ENCODE measurements around the gene LEKR1.

The LEKR1 gene

GRCh38 chr3:156806698-156807097 is 19.5 kb upstream of the LEKR1 start:
- H3K27me3 ChIP-seq (ENCODE audit: insufficient read depth, low read length): no peaks in the 10 kb centered on the region
- H3K36me3 ChIP-seq (ENCODE audit: insufficient read depth, low read length): peaks cover 6% of the 10 kb centered on the region; the same call in 1 of the 2 replicates
- no peak overlapping the region for H3K27ac ChIP-seq (ENCODE audit: low read depth, low read length)

GRCh38 chr3:156808025-156808424 is 18.1 kb upstream of the LEKR1 start:
- peaks cover 39% of the 10 kb centered on the region for H3K4me1 ChIP-seq (ENCODE audit: control insufficient read depth, insufficient read depth, low read length, unreplicated experiment)
- H2AFZ ChIP-seq (ENCODE audit: low read length, unreplicated experiment): no peak overlapping the region
- peaks cover 2% of the 10 kb centered on the region for H3K79me2 ChIP-seq (ENCODE audit: control insufficient read depth, insufficient read depth, low read length, unreplicated experiment)
- peak overlapping the region; percentile 63 for H3K27ac ChIP-seq (ENCODE audit: low read depth, low read length)
- no peak overlapping the region for H3K4me3 ChIP-seq (ENCODE audit: low read depth, low read length)
- peaks cover 6% of the 10 kb centered on the region; the same call in 1 of the 2 replicates for H3K36me3 ChIP-seq (ENCODE audit: insufficient read depth, low read length)
- H3K27me3 ChIP-seq (ENCODE audit: insufficient read depth, low read length): no peaks in the 10 kb centered on the region

More at GRCh38 chr3:156806698-156807097, 19.5 kb upstream of the LEKR1 start:
- Histone ChIP-seq H3K79me2 (ENCODE audit: control insufficient read depth, insufficient read depth, low read length, unreplicated experiment) (no peaks in the 10 kb centered on the region), H2AFZ (ENCODE audit: low read length, unreplicated experiment) (no peak overlapping the region), H3K4me3 (ENCODE audit: low read depth, low read length) (no peak overlapping the region), H3K4me1 (ENCODE audit: control insufficient read depth, insufficient read depth, low read length, unreplicated experiment) (peaks cover 26% of the 10 kb centered on the region)

DNA sequence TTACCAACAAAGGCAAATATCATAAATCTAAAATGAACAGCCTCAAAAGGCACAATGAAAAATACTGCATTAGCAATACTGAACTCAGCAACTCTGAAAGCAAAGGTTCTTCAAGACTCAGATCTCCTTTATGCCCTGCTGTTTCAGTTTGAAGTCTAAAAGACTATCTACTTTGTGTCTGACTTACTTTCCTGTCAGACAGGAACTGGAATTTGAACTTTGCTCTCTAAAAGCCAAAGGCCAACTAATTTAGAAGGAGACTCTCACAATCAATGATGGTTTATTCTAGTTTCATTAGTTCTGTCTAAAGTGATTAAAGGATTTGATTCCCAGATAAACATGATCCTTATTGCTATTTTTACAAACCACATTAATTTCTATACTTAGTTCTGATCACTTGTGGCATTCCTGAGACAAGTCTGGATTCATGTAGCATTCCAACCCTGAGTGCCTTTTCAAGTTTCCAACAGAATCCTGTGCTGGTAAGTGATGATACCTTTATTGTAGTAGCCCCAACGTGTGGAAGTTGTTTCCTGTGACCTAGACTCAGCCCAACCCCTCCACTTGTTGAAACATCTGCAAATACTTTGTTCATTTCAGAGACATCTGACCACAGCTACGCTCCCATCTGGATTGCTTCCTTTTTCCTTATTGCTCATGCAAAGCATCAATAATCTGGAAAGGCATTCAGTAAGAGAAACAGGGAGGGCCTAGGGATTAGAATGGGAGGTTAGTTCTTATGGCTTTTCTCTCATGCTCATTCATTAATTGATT is 14.9 kb upstream of the LEKR1 start:
- peak overlapping the region; percentile 44 for H2AFZ ChIP-seq (ENCODE audit: low read length, unreplicated experiment)
- H3K36me3 ChIP-seq (ENCODE audit: insufficient read depth, low read length): no peaks in the 10 kb centered on the region
- H3K4me3 ChIP-seq (ENCODE audit: low read depth, low read length): no peak overlapping the region
- H3K79me2 ChIP-seq (ENCODE audit: control insufficient read depth, insufficient read depth, low read length, unreplicated experiment): peaks cover 8% of the 10 kb centered on the region
- H3K4me1 ChIP-seq (ENCODE audit: control insufficient read depth, insufficient read depth, low read length, unreplicated experiment): peaks cover 55% of the 10 kb centered on the region
- no peaks in the 10 kb centered on the region for H3K27me3 ChIP-seq (ENCODE audit: insufficient read depth, low read length)
- H3K27ac ChIP-seq (ENCODE audit: low read depth, low read length): peak overlapping the region; percentile 78

DNA sequence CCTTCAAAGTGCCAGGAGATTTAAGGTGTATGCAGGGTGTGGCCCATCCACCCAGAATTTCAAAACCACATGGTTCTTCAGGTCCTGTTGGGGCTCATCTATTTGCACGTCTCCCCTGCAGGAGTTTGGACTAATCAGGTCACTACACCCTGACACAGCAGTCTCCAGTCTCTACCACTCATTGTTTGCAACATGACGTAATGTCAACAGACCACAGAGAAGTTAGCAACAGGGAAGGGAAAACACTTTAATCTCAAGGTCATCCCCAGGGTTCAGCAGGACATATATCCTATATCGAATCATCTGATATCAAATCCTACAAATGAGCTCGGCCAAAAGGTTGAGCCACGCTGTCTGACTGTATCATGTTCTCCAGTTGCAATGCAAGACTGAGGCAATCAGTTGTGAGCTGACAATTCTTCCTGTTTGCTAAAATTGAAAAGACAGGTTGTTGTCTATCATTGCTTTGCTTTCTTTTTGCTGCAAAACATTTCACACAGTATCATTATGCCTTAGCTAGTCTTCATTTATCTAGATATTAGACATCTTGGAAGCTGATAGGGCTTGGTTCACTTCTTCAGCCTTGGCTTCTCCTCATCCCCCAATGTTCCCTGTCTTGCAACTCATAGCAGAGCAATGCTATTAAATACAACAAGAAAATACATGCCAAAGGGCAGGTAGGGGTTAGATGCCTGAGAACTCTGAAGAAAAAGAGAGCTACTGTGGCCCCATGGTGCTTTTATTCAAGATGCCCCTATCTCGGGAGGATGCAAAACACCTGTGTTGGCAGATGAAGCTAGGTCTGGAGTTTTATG is 13.4 kb upstream of the LEKR1 start:
- Histone ChIP-seq H3K79me2 (ENCODE audit: control insufficient read depth, insufficient read depth, low read length, unreplicated experiment) (peaks cover 10% of the 10 kb centered on the region), H3K4me3 (ENCODE audit: low read depth, low read length) (0 out of 2 replicates have a peak overlapping the region, but pooled peaks have one; percentile 2), H2AFZ (ENCODE audit: low read length, unreplicated experiment) (no peak overlapping the region), H3K27ac (ENCODE audit: low read depth, low read length) (peak overlapping the region; percentile 78), H3K27me3 (ENCODE audit: insufficient read depth, low read length) (no peaks in the 10 kb centered on the region), H3K36me3 (ENCODE audit: insufficient read depth, low read length) (no peaks in the 10 kb centered on the region), H3K4me1 (ENCODE audit: control insufficient read depth, insufficient read depth, low read length, unreplicated experiment) (peaks cover 59% of the 10 kb centered on the region)

GRCh38 chr3:156814295-156814694 is 11.9 kb upstream of the LEKR1 start:
- no peaks in the 10 kb centered on the region for H3K27me3 ChIP-seq (ENCODE audit: insufficient read depth, low read length)
- H3K4me1 ChIP-seq (ENCODE audit: control insufficient read depth, insufficient read depth, low read length, unreplicated experiment): peaks cover 62% of the 10 kb centered on the region

GRCh38 chr3:156816091-156816793 is 9.9 kb upstream of the LEKR1 start:
- Histone ChIP-seq H3K27me3 (ENCODE audit: insufficient read depth, low read length) (no peaks in the 10 kb centered on the region), H3K27ac (ENCODE audit: low read depth, low read length) (peak overlapping the region; percentile 96), H2AFZ (ENCODE audit: low read length, unreplicated experiment) (peak overlapping the region; percentile 29), H3K36me3 (ENCODE audit: insufficient read depth, low read length) (no peaks in the 10 kb centered on the region), H3K4me3 (ENCODE audit: low read depth, low read length) (peak overlapping the region; percentile 80), H3K79me2 (ENCODE audit: control insufficient read depth, insufficient read depth, low read length, unreplicated experiment) (peaks cover 10% of the 10 kb centered on the region), H3K4me1 (ENCODE audit: control insufficient read depth, insufficient read depth, low read length, unreplicated experiment) (peaks cover 76% of the 10 kb centered on the region)

More at GRCh38 chr3:156814295-156814694, 11.9 kb upstream of the LEKR1 start:
- Histone ChIP-seq H3K36me3 (ENCODE audit: insufficient read depth, low read length) (no peaks in the 10 kb centered on the region), H3K4me3 (ENCODE audit: low read depth, low read length) (no peak overlapping the region), H3K27ac (ENCODE audit: low read depth, low read length) (peak overlapping the region; percentile 47; the same call in 1 of the 2 replicates), H3K79me2 (ENCODE audit: control insufficient read depth, insufficient read depth, low read length, unreplicated experiment) (peaks cover 10% of the 10 kb centered on the region), H2AFZ (ENCODE audit: low read length, unreplicated experiment) (no peak overlapping the region)

DNA sequence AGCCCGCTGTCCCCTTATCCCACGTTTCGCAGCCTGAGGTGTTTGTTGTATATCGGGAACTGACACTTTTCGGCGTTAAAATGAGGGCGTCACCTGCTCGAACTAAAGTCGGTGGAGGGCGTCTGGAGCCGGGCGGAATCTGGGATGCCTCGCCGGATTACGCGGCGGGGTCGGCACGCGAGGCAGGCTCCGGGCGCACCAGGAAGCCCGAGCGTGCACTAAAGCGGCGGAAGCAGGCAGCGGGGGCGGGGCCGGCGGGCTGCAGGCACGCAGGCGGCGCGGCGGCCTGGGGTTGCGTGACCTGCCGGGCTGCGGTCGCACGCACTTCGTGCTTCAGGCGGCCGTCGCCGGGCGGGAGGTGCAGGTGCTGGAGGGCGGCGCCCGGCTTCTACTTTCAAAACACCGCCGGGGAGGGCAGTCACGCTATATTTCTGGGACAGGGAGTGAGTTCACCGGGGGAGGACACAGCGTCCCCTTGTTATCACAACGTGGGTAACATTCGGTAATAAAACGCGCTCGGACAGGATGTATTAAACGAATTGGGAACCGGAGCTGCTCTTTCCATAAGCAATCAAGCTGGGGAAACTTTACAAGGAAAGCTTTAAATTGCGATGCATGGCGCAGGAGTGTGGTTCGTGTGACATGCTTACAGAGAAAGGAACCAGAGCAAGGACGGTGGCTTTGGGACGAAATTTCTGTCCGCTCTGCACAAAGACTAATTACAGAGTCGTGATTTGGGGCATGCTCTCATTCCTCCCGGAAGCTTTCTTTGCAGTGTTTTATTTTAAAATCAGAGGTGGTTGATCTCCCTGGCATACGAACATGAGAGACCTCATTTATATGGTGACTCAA is 9.1 kb upstream of the LEKR1 start:
- peak overlapping the region; percentile 80 for H3K4me3 ChIP-seq (ENCODE audit: low read depth, low read length)
- peaks cover 10% of the 10 kb centered on the region for H3K79me2 ChIP-seq (ENCODE audit: control insufficient read depth, insufficient read depth, low read length, unreplicated experiment)
- H3K27ac ChIP-seq (ENCODE audit: low read depth, low read length): peak overlapping the region; percentile 96
- H3K27me3 ChIP-seq (ENCODE audit: insufficient read depth, low read length): no peaks in the 10 kb centered on the region
- no peaks in the 10 kb centered on the region for H3K36me3 ChIP-seq (ENCODE audit: insufficient read depth, low read length)
- peak overlapping the region; percentile 45 for H2AFZ ChIP-seq (ENCODE audit: low read length, unreplicated experiment)
- peaks cover 68% of the 10 kb centered on the region for H3K4me1 ChIP-seq (ENCODE audit: control insufficient read depth, insufficient read depth, low read length, unreplicated experiment)

GRCh38 chr3:156817646-156818272 is 8.4 kb upstream of the LEKR1 start:
- H3K27ac ChIP-seq (ENCODE audit: low read depth, low read length): peak overlapping the region; percentile 96
- H3K27me3 ChIP-seq (ENCODE audit: insufficient read depth, low read length): no peaks in the 10 kb centered on the region
- peaks cover 61% of the 10 kb centered on the region for H3K4me1 ChIP-seq (ENCODE audit: control insufficient read depth, insufficient read depth, low read length, unreplicated experiment)
- H3K79me2 ChIP-seq (ENCODE audit: control insufficient read depth, insufficient read depth, low read length, unreplicated experiment): peaks cover 10% of the 10 kb centered on the region
- no peaks in the 10 kb centered on the region for H3K36me3 ChIP-seq (ENCODE audit: insufficient read depth, low read length)
- H2AFZ ChIP-seq (ENCODE audit: low read length, unreplicated experiment): no peak overlapping the region
- H3K4me3 ChIP-seq (ENCODE audit: low read depth, low read length): peak overlapping the region; percentile 80

DNA sequence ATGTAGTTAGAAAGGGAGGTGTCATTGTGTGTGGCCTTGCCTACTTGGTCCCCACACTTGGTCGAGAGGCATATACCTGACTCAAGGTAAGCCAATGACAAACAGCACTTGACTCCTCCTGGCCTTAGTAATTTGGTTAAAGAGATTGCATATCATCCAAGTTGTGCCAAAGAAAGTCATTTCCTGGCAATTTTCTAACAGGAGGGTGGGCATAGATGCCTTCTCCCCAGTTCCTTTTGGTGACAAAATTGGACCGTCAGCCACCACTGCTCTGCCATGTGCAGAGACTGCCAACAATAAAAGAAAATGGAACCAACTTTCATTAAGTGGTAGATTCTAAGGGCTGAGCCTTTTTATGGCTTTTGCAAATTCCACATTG is 7.9 kb upstream of the LEKR1 start:
- peaks cover 56% of the 10 kb centered on the region for H3K4me1 ChIP-seq (ENCODE audit: control insufficient read depth, insufficient read depth, low read length, unreplicated experiment)
- H3K4me3 ChIP-seq (ENCODE audit: low read depth, low read length): peak overlapping the region; percentile 80
- peak overlapping the region; percentile 96 for H3K27ac ChIP-seq (ENCODE audit: low read depth, low read length)
- peaks cover 6% of the 10 kb centered on the region for H3K79me2 ChIP-seq (ENCODE audit: control insufficient read depth, insufficient read depth, low read length, unreplicated experiment)
- no peaks in the 10 kb centered on the region for H3K27me3 ChIP-seq (ENCODE audit: insufficient read depth, low read length)
- H3K36me3 ChIP-seq (ENCODE audit: insufficient read depth, low read length): no peaks in the 10 kb centered on the region
- H2AFZ ChIP-seq (ENCODE audit: low read length, unreplicated experiment): no peak overlapping the region
